Activated CD8-positive, alpha-beta T cell treated with anti-CD3 and anti-CD28 coated beads for 36 hours (primary cell): ENCODE results near the gene IMP3. TPM values are rescaled to one million over a fixed set of nuclear protein-coding genes. Genes with fewer than 3 reads are reported as not detected.

Experiments
- ATAC-seq: fragments of 200-7000 bp; cut with Tn5 transposase; one replicate; pipeline ENCODE4 v1.10.0; 2021; ENCODE audit warnings: mild to moderate bottlenecking, moderate library complexity
- CTCF ChIA-PET: fragments of 350-600 bp; sonication (Branson Sonifier 250); formaldehyde crosslinking; loops from one replicate; lab custom pipeline; 2021; ENCODE audit warnings: antibody characterized with exemption; lab: Charles Lee
- POLR2A ChIA-PET: fragments of 350-600 bp; sonication (Branson Sonifier 250); formaldehyde crosslinking; loops from one replicate; lab custom pipeline; 2021; ENCODE audit warnings: antibody characterized with exemption; lab: Charles Lee
- DNase-seq: peaks from one replicate; pipeline ENCODE4 v3.0.0-alpha.2; 2020
- H3K27ac Mint-ChIP-seq: one replicate; pipeline ENCODE4 v1.8.0; 2021; ENCODE audit warnings: mild to moderate bottlenecking, mixed read lengths
- H3K27me3 Mint-ChIP-seq: one replicate; pipeline ENCODE4 v1.8.0; 2021; ENCODE audit warnings: mixed read lengths
- H3K36me3 Mint-ChIP-seq: one replicate; pipeline ENCODE4 v1.8.0; 2021; ENCODE audit warnings: low read depth, mixed read lengths
- H3K4me1 Mint-ChIP-seq: one replicate; pipeline ENCODE4 v1.8.0; 2021; ENCODE audit warnings: low read depth, mixed read lengths
- H3K4me3 Mint-ChIP-seq: one replicate; pipeline ENCODE4 v1.8.0; 2021; ENCODE audit warnings: mild to moderate bottlenecking, moderate library complexity, mixed read lengths
- H3K9me3 Mint-ChIP-seq: one replicate; pipeline ENCODE4 v1.8.0; 2021; ENCODE audit warnings: mixed read lengths
- intact Hi-C: fragments of 100-400 bp; cut with micrococcal nuclease; formaldehyde crosslinking; loops from one replicate; pipeline ENCODE4 v1.10.0; 2022
- total RNA-seq, 2 experiments: library from RNA; stranded (reverse); gene quantifications; one replicate each; pipeline ENCODE4 v1.2.3, GENCODE V29; 2021
- TF ChIP-seq, protein P1 (sequence below): fragments of 200-600 bp; IDR thresholded peaks from one replicate; pipeline ENCODE4 v1.8.0; 2022; ENCODE audit warnings: antibody characterized with exemption, mild to moderate bottlenecking

IMP3 gene
- total RNA-seq, 2 experiments from 2014 or later = 101 to 105 TPM

DNA sequence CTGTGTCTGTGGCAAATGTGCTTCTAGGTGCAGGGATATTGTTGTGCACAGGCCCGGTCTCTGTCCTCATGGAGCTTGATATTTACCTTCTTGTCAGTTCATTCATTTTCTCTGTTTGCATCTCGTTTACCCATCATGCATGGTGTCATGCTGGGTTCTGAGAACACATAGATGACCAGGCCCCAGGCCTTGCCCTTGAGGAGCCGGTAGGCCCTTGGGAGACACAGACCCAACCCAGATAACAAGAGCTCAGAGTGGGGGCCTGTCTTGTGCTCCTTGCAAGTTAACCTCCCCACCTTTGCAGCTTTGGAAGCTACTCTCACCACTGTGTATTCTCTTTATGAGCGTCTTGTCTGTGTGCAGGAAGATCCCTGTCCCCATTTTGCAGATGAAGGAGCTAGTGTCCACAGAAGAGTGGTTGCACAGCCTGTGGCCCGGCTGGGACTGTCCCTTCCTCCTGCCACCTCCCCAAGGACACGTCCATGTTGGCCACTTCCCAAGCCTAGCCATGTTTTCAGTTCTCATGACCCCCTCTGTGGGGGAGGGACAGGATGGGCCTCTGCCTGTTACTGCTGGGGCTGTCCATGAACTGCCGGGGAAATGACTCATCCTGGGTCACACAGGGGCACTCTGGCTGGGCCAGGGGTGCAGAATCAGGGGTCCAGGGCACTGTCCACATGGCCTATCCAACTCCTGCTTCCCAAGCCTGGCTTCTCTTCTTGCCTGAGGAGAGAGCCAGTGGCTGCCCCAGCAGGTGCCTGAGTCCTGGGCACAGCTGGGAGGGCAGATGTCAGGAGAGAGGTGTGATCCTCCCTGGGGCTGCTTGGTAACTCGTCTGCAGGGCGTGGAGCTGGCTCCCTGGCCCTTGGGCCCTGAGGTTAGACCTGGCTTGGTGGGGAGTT, 11.1 kb upstream of the IMP3 start:
- peak; percentile 16 for ATAC-seq
- intact Hi-C loops = no loop called here
- Mint-ChIP-seq H3K9me3 (no peaks in the 10 kb centered on the region), H3K4me1 (peaks cover 20% of the 10 kb centered on the region), H3K36me3 (no peaks in the 10 kb centered on the region), H3K4me3 (no peak overlapping the region), H3K27ac (no peak overlapping the region), H3K27me3 (no peaks in the 10 kb centered on the region)
- no peak for DNase-seq
- TF ChIP-seq, protein P1, sequence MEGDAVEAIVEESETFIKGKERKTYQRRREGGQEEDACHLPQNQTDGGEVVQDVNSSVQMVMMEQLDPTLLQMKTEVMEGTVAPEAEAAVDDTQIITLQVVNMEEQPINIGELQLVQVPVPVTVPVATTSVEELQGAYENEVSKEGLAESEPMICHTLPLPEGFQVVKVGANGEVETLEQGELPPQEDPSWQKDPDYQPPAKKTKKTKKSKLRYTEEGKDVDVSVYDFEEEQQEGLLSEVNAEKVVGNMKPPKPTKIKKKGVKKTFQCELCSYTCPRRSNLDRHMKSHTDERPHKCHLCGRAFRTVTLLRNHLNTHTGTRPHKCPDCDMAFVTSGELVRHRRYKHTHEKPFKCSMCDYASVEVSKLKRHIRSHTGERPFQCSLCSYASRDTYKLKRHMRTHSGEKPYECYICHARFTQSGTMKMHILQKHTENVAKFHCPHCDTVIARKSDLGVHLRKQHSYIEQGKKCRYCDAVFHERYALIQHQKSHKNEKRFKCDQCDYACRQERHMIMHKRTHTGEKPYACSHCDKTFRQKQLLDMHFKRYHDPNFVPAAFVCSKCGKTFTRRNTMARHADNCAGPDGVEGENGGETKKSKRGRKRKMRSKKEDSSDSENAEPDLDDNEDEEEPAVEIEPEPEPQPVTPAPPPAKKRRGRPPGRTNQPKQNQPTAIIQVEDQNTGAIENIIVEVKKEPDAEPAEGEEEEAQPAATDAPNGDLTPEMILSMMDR = no peak
- ChIA-PET CTCF (interaction anchor here (0.9 to 1.0 kb wide), 2 partner anchors 11 to 29 kb away, joined by 3 read pairs; partner anchors contain the start of gene IMP3), POLR2A (interaction anchor here (1.2 to 1.5 kb wide), 2 partner anchors 11 to 25 kb away, joined by 6 to 8 read pairs; partner anchors contain the start of genes IMP3 and SNUPN)

DNA sequence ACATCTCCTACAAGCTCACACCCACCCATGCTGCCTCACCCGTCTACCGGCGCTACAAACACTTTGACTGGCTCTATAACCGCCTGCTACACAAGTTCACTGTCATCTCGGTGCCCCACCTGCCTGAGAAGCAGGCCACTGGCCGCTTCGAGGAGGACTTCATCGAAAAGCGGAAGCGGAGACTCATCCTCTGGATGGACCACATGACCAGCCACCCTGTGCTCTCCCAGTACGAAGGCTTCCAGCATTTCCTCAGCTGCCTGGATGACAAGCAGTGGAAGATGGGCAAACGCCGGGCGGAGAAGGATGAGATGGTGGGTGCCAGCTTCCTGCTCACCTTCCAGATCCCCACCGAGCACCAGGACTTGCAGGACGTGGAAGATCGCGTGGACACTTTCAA, 9.8 kb upstream of the IMP3 start:
- ChIA-PET POLR2A (interaction anchor here (1.5 kb wide), 1 partner anchor 9 kb away, joined by 8 read pairs; the partner anchor contains the start of gene IMP3), CTCF (no interaction called here)
- TF ChIP-seq, protein P1 = no peak
- no peaks in the 10 kb centered on the region for H3K27me3 Mint-ChIP-seq
- peaks cover 20% of the 10 kb centered on the region for H3K4me1 Mint-ChIP-seq
- H3K27ac Mint-ChIP-seq = no peak overlapping the region
- ATAC-seq (no peak), DNase-seq (no peak)
- no peaks in the 10 kb centered on the region for H3K9me3 Mint-ChIP-seq
- no peak overlapping the region for H3K4me3 Mint-ChIP-seq
- intact Hi-C loops = loop anchor here (10.0 kb wide), 1 partner anchor 285 kb away; the partner anchor contains the start of gene MAN2C1
- H3K36me3 Mint-ChIP-seq = no peaks in the 10 kb centered on the region

DNA sequence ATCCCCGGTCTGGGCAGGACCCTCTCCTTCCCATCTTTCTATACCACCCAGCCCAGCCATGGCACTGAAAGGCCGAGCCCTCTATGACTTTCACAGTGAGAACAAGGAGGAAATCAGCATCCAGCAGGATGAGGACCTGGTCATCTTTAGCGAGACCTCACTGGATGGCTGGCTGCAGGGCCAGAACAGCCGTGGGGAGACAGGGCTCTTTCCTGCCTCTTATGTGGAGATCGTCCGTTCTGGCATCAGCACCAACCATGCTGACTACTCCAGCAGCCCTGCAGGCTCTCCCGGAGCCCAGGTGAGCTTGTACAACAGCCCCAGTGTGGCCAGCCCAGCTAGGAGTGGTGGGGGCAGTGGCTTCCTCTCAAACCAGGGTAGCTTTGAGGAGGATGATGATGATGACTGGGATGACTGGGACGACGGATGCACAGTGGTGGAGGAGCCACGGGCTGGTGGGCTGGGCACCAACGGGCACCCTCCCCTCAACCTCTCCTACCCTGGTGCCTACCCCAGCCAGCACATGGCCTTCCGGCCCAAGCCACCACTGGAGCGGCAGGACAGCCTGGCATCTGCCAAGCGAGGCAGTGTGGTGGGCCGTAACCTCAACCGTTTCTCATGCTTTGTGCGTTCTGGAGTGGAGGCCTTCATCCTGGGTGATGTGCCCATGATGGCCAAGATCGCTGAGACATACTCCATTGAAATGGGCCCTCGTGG, 9.2 kb upstream of the IMP3 start:
- ChIA-PET POLR2A (no interaction called here), CTCF (no interaction called here)
- TF ChIP-seq, protein P1 = no peak
- H3K9me3 Mint-ChIP-seq = no peaks in the 10 kb centered on the region
- H3K36me3 Mint-ChIP-seq = no peaks in the 10 kb centered on the region
- peak overlapping the region; percentile 79 for H3K4me3 Mint-ChIP-seq
- intact Hi-C loops = loop anchor here (10.0 kb wide), 1 partner anchor 284 kb away; the partner anchor contains the start of gene MAN2C1
- H3K27ac Mint-ChIP-seq = no peak overlapping the region
- peaks cover 20% of the 10 kb centered on the region for H3K4me1 Mint-ChIP-seq
- DNase-seq (no peak), ATAC-seq (no peak)
- no peaks in the 10 kb centered on the region for H3K27me3 Mint-ChIP-seq

DNA sequence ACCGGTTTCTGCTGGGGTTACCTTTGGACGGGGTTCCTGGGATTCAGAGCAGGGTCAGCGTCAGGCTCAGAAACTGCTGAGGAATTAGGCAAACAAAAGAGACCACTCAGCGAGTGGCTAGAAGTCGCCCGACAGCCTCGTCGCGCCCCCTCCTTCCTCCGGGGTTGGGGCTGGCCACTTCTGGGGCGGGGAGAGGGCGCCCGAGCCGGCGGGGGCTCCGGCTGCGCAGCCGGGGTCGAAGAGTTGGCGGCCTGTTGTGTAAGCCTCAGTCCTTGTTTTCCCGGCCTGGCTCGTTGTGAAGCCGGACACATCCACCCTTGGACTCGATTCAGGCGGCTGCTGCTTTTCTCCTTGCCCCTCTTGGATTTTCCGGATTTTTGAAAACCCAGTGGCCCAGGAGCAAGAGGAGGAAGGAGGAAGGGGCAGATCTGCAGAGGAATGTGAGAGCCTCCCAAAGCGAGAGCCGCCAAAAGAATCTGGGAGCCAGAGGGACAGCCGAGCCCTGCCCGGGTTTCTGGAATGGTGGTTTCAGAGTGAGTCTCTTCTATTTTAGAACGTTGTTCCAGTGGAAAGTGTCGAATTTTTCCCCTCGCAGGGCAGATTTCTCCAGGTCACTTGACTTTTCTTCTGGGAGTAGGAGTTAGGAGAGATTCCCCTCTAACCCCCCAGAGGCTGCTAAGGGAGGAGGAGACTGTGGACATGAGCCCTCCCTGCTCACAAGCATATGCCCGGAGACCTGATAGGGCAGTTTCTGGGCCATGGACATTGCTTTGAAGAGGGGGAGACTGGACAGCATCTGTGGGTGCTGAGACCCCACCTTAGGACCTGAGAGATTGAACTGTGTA, 8.4 kb upstream of the IMP3 start:
- Mint-ChIP-seq H3K27me3 (no peaks in the 10 kb centered on the region), H3K4me1 (peaks cover 20% of the 10 kb centered on the region), H3K27ac (peak overlapping the region; percentile 60), H3K9me3 (no peaks in the 10 kb centered on the region), H3K4me3 (peak overlapping the region; percentile 79), H3K36me3 (no peaks in the 10 kb centered on the region)
- ChIA-PET POLR2A (interaction anchor here (1.1 to 1.8 kb wide), 3 partner anchors 23 to 140 kb away, joined by 4 to 10 read pairs (median 5); partner anchors contain the start of genes PTPN9 and SNUPN), CTCF (interaction anchor here (0.8 to 2.5 kb wide), 11 partner anchors 11 to 280 kb away, joined by 3 to 12 read pairs (median 5); partner anchors contain the start of genes MAN2C1, PTPN9 and SNUPN)
- ATAC-seq (peak; percentile 25), DNase-seq (peak; percentile 29)
- intact Hi-C loops = loop anchor here (10.0 kb wide), 1 partner anchor 284 kb away; the partner anchor contains the start of gene MAN2C1
- TF ChIP-seq, protein P1 = no peak
